ENCODE data around the gene ZNF398. TPM values are rescaled to one million over a fixed set of nuclear protein-coding genes. Genes with fewer than 3 reads are reported as not detected.
A peak's percentile ranks its signal among the peaks of the same experiment; 100 is the strongest.

The ZNF398 gene
- total and polyA plus RNA-seq, 10 of the 15 experiments (the other 5 are each of a cell fraction or from before 2014, with no cell fraction given), result 2.3 to 15.3 (median 10.0) TPM

GRCh38 chr7:149194799-149195179 is 47.5 kb downstream of the ZNF398 start:
- ChIA-PET POLR2A (interaction anchor here (0.9 to 4.3 kb wide), 4 partner anchors 45 to 96 kb away, joined by 3 to 20 read pairs (median 3); partner anchors contain the start of genes ZNF212 and ZNF398), CTCF (interaction anchor here (0.6 to 2.4 kb wide), 18 partner anchors 8 to 335 kb away, joined by 3 to 11 read pairs (median 3); partner anchors contain the start of genes ZNF398 and ZNF425), RAD21 (ENCODE audit: unreplicated experiment) (interaction anchor here (1.3 to 2.1 kb wide), 8 partner anchors 48 to 547 kb away, joined by 3 to 15 read pairs (median 4); partner anchors contain the start of genes ZNF398, ZNF425 and ZNF783), SMC1A (ENCODE audit: uncharacterized antibody, unreplicated experiment) (interaction anchor here (0.9 to 1.6 kb wide), 7 partner anchors 10 to 610 kb away, joined by 3 to 5 read pairs (median 4); no protein-coding TSS in a partner anchor)
- in situ Hi-C loops (cut with MboI) (no loop called here), intact Hi-C loops (cut with micrococcal nuclease; ENCODE audit: unreplicated experiment) (loop anchor here (1.0 to 5.0 kb wide), 4 partner anchors 20 to 68 kb away; partner anchors contain the start of genes ZNF212, ZNF398 and ZNF425)
- 0 out of 2 replicates have a peak, but pooled peaks cover 3% of the 10 kb centered on the region for H3K4me1 ChIP-seq (ENCODE audit: control insufficient read depth, insufficient read depth, low read length)
- H3K9me3 ChIP-seq (replicated peaks; ENCODE audit: control insufficient read depth, insufficient read depth, low read length), result no peaks in the 10 kb centered on the region
- FAIRE-seq (no peak), ATAC-seq (no peak), DNase-seq (ENCODE audit: low read depth, low spot score) (no peak)
- H3K4me3 ChIP-seq, result peak overlapping the region; percentile 89; the same call in 1 of the 2 replicates
- H3K4me2 ChIP-seq (ENCODE audit: control insufficient read depth, insufficient read depth), result peak overlapping the region; percentile 74
- no TSS peak for BruUV-seq (replicated peaks)
- peak overlapping the region; percentile 93 for H3K9ac ChIP-seq (ENCODE audit: control insufficient read depth, insufficient read depth, low read length)
- H4K20me1 ChIP-seq (ENCODE audit: control insufficient read depth, insufficient read depth), result no peaks in the 10 kb centered on the region
- H3K27ac ChIP-seq (ENCODE audit: control insufficient read depth, insufficient read depth), result no peak overlapping the region; the same call in 1 of the 2 replicates
- WGBS (ENCODE audit: insufficient coverage, insufficient replicate concordance, low lambda C conversion rate, missing lambda C conversion rate), result 81% methylated on average over 4 of the region's 4 CpGs
- H3K79me2 ChIP-seq (ENCODE audit: control insufficient read depth, insufficient read depth, low read length), result peaks cover 31% of the 10 kb centered on the region
- no peaks in the 10 kb centered on the region for H3K27me3 ChIP-seq (replicated peaks in 1 of 2; ENCODE audit: control insufficient read depth in 2 of 2, insufficient read depth in 2 of 2, low read length in 1 of 2)
- TF ChIP-seq ZBED1 (IDR thresholded peaks at IDR 0.05; ENCODE audit: borderline replicate concordance), result no peak
- no peak for TF ChIP-seq ZSCAN29 (IDR thresholded peaks at IDR 0.05)
- no peak for TF ChIP-seq RELA (IDR thresholded peaks at IDR 0.05; ENCODE audit: borderline replicate concordance, partially characterized antibody)
- no peak for TF ChIP-seq ZNF274 (IDR thresholded peaks at IDR 0.05; ENCODE audit: insufficient read depth, insufficient read length)
- TF ChIP-seq GATAD2B (conservative IDR thresholded peaks at IDR 0.05; ENCODE audit: low read depth), result no peak
- TF ChIP-seq KAT2A (conservative IDR thresholded peaks at IDR 0.05; ENCODE audit: control insufficient read depth, low read depth, low read length), result no peak
- TF ChIP-seq RAD21 (IDR thresholded peaks at IDR 0.05; ENCODE audit: insufficient read depth, low read depth, low read length), result no peak
- no peak for TF ChIP-seq ZNF217 (IDR thresholded peaks at IDR 0.05)
- TF ChIP-seq SUPT20H (IDR thresholded peaks at IDR 0.05; ENCODE audit: borderline replicate concordance, control insufficient read depth, low read depth, low read length), result no peak
- peaks cover 5% of the 10 kb centered on the region in 2 experiments for H3K36me3 ChIP-seq (ENCODE audit: control insufficient read depth in 2 of 2, insufficient read depth in 2 of 2, low read length in 1 of 2)
- peak overlapping the region; percentile 91 for H2AFZ ChIP-seq (ENCODE audit: control insufficient read depth, low read depth, low read length)
